Cardiac atrium fibroblast (primary cell): Measurements from ENCODE around the gene RIN2. TPM values are rescaled to one million over a fixed set of nuclear protein-coding genes. Genes with fewer than 3 reads are reported as not detected.

Experiments
- total RNA-seq: library from RNA; depleted of rRNA; stranded (reverse); fragments of >200 nt; gene quantifications from 2 replicates; pipeline ENCODE4 v1.2.3, GENCODE V29; 2015

Gene RIN2
- 22.4 and 22.5 TPM in 2 replicates for total RNA-seq

GRCh38 chr20:19758133-19758500 lies at the start of gene RIN2:
Gene RIN2 (plus strand): TSS chr20:19758258. CDS start chr20:19889602, 131,344 bp downstream.

